ENCODE measurements around the gene SDK2. TPM values are rescaled to one million over a fixed set of nuclear protein-coding genes. Genes with fewer than 3 reads are reported as not detected.
A peak's percentile ranks its signal among the peaks of the same experiment; 100 is the strongest.

The SDK2 gene
- total and polyA plus RNA-seq, 9 of the 15 experiments (the other 6 are each of a cell fraction or from before 2014, with no cell fraction given), result 0.04 TPM; not detected in 8

- TF ChIP-seq, protein P1, sequence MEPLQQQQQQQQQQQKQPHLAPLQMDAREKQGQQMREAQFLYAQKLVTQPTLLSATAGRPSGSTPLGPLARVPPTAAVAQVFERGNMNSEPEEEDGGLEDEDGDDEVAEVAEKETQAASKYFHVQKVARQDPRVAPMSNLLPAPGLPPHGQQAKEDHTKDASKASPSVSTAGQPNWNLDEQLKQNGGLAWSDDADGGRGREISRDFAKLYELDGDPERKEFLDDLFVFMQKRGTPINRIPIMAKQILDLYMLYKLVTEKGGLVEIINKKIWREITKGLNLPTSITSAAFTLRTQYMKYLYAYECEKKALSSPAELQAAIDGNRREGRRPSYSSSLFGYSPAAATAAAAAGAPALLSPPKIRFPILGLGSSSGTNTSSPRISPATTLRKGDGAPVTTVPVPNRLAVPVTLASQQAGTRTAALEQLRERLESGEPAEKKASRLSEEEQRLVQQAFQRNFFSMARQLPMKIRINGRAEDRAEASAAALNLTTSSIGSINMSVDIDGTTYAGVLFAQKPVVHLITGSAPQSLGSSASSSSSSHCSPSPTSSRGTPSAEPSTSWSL (CRISPR knock-in tag; IDR thresholded peaks at IDR 0.05; ENCODE audit: borderline replicate concordance), result no peak
- TF ChIP-seq, protein P2, sequence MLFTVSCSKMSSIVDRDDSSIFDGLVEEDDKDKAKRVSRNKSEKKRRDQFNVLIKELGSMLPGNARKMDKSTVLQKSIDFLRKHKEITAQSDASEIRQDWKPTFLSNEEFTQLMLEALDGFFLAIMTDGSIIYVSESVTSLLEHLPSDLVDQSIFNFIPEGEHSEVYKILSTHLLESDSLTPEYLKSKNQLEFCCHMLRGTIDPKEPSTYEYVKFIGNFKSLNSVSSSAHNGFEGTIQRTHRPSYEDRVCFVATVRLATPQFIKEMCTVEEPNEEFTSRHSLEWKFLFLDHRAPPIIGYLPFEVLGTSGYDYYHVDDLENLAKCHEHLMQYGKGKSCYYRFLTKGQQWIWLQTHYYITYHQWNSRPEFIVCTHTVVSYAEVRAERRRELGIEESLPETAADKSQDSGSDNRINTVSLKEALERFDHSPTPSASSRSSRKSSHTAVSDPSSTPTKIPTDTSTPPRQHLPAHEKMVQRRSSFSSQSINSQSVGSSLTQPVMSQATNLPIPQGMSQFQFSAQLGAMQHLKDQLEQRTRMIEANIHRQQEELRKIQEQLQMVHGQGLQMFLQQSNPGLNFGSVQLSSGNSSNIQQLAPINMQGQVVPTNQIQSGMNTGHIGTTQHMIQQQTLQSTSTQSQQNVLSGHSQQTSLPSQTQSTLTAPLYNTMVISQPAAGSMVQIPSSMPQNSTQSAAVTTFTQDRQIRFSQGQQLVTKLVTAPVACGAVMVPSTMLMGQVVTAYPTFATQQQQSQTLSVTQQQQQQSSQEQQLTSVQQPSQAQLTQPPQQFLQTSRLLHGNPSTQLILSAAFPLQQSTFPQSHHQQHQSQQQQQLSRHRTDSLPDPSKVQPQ (CRISPR knock-in tag; IDR thresholded peaks at IDR 0.05; ENCODE audit: borderline replicate concordance), result no peak
- TF ChIP-seq ZNF354B (CRISPR knock-in tag; IDR thresholded peaks at IDR 0.05) (no peak), ATF1 (CRISPR knock-in tag; IDR thresholded peaks at IDR 0.05) (no peak), ATF1 (tag; IDR thresholded peaks at IDR 0.05) (0 out of 2 replicates have a peak, but pooled peaks have one; percentile 31), ARID2 (IDR thresholded peaks at IDR 0.05) (no peak), C11orf30 (IDR thresholded peaks at IDR 0.05; ENCODE audit: low read depth) (no peak; the same call in 1 of the 2 replicates), BACH1 (tag; IDR thresholded peaks at IDR 0.05) (no peak; the same call in 1 of the 2 replicates), KLF6 (CRISPR knock-in tag; IDR thresholded peaks at IDR 0.05; ENCODE audit: borderline replicate concordance) (0 out of 2 replicates have a peak, but pooled peaks have one; percentile 17), RERE (CRISPR knock-in tag; IDR thresholded peaks at IDR 0.05; ENCODE audit: borderline replicate concordance) (0 out of 2 replicates have a peak, but pooled peaks have one; percentile 49), ZNF316 (IDR thresholded peaks at IDR 0.05) (no peak), ZNF174 (CRISPR knock-in tag; IDR thresholded peaks at IDR 0.05) (no peak), ARID3A (IDR thresholded peaks at IDR 0.05; ENCODE audit: borderline replicate concordance, low read depth, low read length) (no peak)
- TF ChIP-seq, protein P3, sequence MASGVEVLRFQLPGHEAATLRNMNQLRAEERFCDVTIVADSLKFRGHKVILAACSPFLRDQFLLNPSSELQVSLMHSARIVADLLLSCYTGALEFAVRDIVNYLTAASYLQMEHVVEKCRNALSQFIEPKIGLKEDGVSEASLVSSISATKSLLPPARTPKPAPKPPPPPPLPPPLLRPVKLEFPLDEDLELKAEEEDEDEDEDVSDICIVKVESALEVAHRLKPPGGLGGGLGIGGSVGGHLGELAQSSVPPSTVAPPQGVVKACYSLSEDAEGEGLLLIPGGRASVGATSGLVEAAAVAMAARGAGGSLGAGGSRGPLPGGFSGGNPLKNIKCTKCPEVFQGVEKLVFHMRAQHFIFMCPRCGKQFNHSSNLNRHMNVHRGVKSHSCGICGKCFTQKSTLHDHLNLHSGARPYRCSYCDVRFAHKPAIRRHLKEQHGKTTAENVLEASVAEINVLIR (CRISPR knock-in tag; IDR thresholded peaks at IDR 0.05), result no peak
These were observed 339.1 kb downstream of the SDK2 start (continued) for GRCh38 chr17:73304971-73305812.

Measured in K562 (cell line).